Measurements from ENCODE around the gene SLC25A29.

GRCh38 chr14:100313464-100314230, 7.4 kb upstream of the SLC25A29 start:
- TF ChIP-seq, protein P1, sequence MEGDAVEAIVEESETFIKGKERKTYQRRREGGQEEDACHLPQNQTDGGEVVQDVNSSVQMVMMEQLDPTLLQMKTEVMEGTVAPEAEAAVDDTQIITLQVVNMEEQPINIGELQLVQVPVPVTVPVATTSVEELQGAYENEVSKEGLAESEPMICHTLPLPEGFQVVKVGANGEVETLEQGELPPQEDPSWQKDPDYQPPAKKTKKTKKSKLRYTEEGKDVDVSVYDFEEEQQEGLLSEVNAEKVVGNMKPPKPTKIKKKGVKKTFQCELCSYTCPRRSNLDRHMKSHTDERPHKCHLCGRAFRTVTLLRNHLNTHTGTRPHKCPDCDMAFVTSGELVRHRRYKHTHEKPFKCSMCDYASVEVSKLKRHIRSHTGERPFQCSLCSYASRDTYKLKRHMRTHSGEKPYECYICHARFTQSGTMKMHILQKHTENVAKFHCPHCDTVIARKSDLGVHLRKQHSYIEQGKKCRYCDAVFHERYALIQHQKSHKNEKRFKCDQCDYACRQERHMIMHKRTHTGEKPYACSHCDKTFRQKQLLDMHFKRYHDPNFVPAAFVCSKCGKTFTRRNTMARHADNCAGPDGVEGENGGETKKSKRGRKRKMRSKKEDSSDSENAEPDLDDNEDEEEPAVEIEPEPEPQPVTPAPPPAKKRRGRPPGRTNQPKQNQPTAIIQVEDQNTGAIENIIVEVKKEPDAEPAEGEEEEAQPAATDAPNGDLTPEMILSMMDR (IDR thresholded peaks at IDR 0.05): no peak
- TF ChIP-seq POLR2A (IDR thresholded peaks at IDR 0.05): no peak
